SK-N-MC (cell line): ENCODE data around the gene RBM18.

Experiments used
- DNase-seq: peaks from one replicate; pipeline ENCODE4 v3.0.0-alpha.2; 2011; ENCODE audit warnings: low read depth, low spot score
- H3K27ac ChIP-seq: fragments of 200-600 bp; sonication (generic); 2 replicates; pipeline ENCODE4 v1.5.1; 2016; ENCODE audit warnings: mixed run types
- H3K36me3 ChIP-seq: fragments of 200-600 bp; sonication (generic); 2 replicates; pipeline ENCODE4 v1.6.1; 2017; ENCODE audit warnings: antibody characterized with exemption, low read length, mixed read lengths; ENCODE audit not compliant: insufficient read depth
- H3K4me3 ChIP-seq: fragments of 200-600 bp; sonication (generic); 2 replicates; pipeline ENCODE4 v1.5.1; 2016
- H3K9ac ChIP-seq: fragments of 200-600 bp; sonication (generic); 2 replicates; pipeline ENCODE4 v1.8.0; 2017; ENCODE audit warnings: mixed run types, mixed read lengths; ENCODE audit not compliant: insufficient read length
- H3K9me3 ChIP-seq: fragments of 200-600 bp; sonication (generic); 2 replicates; pipeline ENCODE4 v1.6.1; 2017; ENCODE audit warnings: low read depth, mild to moderate bottlenecking, antibody characterized with exemption, low read length, moderate library complexity, mixed read lengths
- EZH2 ChIP-seq: fragments of 200-600 bp; sonication (generic); IDR thresholded peaks from one replicate; pipeline ENCODE4 v1.6.1; 2017; ENCODE audit warnings: antibody characterized with exemption
- FOXP2 ChIP-seq: optimal IDR thresholded peaks from 2 replicates; pipeline ENCODE3; 2011; ENCODE audit warnings: mild to moderate bottlenecking, moderate library complexity; ENCODE audit not compliant: insufficient read depth; ENCODE audit errors: extremely low read length, control extremely low read depth
- POLR2AphosphoS5 ChIP-seq: IDR thresholded peaks from 2 replicates; pipeline ENCODE4 v1.6.1; 2012; ENCODE audit warnings: mild to moderate bottlenecking, low read depth, low read length, borderline replicate concordance

RBM18 gene

GRCh38 chr9:122216138-122216797, 48.4 kb downstream of the RBM18 start:
- Histone ChIP-seq H3K36me3 (no peaks in the 10 kb centered on the region), H3K4me3 (no peak overlapping the region), H3K9me3 (no peaks in the 10 kb centered on the region), H3K9ac (no peak overlapping the region), H3K27ac (no peak overlapping the region)
- no peak for DNase-seq
- TF ChIP-seq FOXP2 (no peak), POLR2AphosphoS5 (no peak), EZH2 (no peak)

DNA sequence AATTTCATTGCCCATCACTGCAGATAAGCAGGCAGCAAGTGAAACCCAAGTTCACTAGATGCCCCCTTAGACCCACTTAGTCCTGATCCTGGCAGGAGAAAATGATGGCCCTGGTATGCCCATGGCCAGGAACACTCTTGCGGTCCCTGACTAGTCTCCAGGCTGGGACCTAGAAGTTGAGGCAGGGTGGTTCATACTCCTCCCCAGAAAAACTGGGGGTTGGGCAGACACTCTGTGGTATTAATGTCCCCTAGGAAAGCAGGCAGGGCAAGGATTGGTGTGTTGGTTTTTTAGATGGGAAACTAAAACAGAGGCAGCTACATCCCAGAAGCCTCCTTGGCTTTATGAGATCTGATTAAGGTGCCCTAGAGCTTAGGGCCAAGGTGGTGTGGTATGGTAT, 49.0 kb downstream of the RBM18 start:
- DNase-seq, result no peak
- TF ChIP-seq EZH2 (no peak), POLR2AphosphoS5 (no peak), FOXP2 (no peak)
- Histone ChIP-seq H3K36me3 (no peaks in the 10 kb centered on the region), H3K27ac (no peak overlapping the region), H3K9ac (no peak overlapping the region), H3K9me3 (no peaks in the 10 kb centered on the region), H3K4me3 (no peak overlapping the region)

DNA sequence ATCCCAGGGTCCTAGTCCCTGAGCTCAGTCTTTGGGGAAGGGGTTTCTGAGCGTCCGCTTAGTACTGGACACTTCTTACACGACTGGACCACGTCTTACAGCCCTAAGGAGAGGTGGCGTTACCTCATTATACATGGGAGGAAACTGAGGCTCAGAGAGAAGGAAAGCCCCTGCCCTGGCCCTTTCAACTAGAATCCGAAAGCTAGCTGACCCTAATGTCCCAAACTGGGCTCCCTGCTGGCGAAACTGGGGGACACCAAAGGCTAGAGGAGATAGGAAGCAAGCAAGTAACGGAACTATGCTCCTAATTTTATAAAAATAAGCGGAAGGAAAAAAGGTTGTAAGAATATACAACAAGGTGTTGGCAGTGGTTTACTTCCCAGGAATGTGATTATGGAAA, 50.1 kb downstream of the RBM18 start:
- H3K36me3 ChIP-seq, result no peaks in the 10 kb centered on the region
- no peak for DNase-seq
- no peaks in the 10 kb centered on the region for H3K9me3 ChIP-seq
- H3K27ac ChIP-seq, result no peak overlapping the region
- TF ChIP-seq FOXP2, result no peak
- TF ChIP-seq POLR2AphosphoS5, result no peak
- TF ChIP-seq EZH2, result no peak
- peak overlapping the region; percentile 75; the same call in 1 of the 2 replicates for H3K4me3 ChIP-seq
- no peak overlapping the region for H3K9ac ChIP-seq

DNA sequence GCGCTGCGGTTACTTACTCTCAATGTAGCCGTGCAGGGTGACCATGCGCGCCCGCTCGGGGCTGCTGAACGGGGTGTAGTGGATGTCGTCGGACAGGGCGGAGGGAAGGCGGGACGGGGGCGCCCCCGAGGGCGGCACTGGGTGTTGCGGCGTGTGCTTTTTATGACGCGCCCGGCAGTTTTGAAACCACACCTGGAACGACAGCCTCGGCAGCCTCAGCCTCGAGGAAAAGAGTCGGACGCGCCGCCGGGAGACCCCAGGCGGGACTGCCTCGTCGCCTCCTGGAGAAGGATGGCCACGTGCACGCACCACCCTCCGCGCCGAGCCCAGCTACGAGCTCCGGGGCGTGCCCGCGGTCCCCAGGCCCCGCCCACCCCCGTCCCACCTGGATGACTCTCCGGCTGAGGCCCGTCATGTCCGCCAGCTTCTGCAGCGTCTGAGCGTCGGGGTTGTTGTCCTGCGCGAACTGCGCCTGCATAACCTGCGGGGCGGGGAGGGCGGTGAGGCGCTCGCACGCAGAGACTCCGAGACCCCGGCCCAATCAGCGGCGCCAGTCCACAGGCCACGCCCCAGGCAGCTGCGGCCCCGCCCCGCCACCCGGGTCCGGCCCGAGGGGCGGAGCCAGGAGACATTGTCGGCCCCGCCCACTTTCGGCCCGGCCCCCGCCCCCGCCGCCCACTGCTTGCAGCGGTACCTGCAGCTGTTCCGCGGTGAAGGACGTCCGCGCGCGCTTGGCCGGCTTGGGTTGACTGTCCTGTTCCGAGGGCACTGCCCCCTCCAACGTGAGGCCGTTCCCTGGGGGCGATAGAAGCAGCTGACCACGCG, 50.8 kb downstream of the RBM18 start:
- Histone ChIP-seq H3K4me3 (peak overlapping the region; percentile 75), H3K9me3 (no peaks in the 10 kb centered on the region), H3K9ac (no peak overlapping the region), H3K27ac (no peak overlapping the region), H3K36me3 (no peaks in the 10 kb centered on the region)
- DNase-seq, result no peak
- no peak for TF ChIP-seq EZH2

DNA sequence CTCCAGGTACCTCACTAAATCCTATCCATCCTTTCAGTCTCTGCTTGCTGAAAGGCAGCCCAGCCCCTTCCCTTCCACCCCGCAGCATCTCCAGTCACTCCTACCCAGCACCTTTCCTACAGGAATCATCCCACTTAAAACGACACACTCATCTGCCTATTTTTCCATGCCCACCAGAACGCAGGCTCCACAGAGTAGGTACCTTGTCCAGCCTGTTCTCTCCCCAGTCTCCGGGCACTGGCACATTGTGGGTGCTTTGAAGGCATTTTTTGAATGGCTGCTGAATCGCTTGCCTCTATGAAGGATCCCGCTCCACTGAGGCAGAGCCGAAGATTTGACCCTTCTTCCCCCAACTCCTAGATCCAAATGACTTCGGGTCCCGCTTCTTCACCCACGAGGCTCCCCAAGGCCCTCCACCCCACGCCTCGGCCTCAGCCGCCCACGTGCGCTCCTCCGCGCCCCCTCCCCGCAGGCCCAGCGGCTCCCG, 51.5 kb downstream of the RBM18 start:
- H3K9me3 ChIP-seq, result no peaks in the 10 kb centered on the region
- no peaks in the 10 kb centered on the region for H3K36me3 ChIP-seq
- H3K27ac ChIP-seq, result no peak overlapping the region
- TF ChIP-seq FOXP2, result no peak
- TF ChIP-seq POLR2AphosphoS5, result no peak
- TF ChIP-seq EZH2, result no peak
- H3K4me3 ChIP-seq, result peak overlapping the region; percentile 75
- DNase-seq, result no peak
- H3K9ac ChIP-seq, result no peak overlapping the region

GRCh38 chr9:122212473-122213004, 52.1 kb downstream of the RBM18 start:
- H3K9me3 ChIP-seq, result no peaks in the 10 kb centered on the region
- DNase-seq, result no peak
- no peak overlapping the region for H3K4me3 ChIP-seq
- no peaks in the 10 kb centered on the region for H3K36me3 ChIP-seq
- TF ChIP-seq POLR2AphosphoS5, result no peak
- no peak for TF ChIP-seq FOXP2
- TF ChIP-seq EZH2, result no peak
- H3K27ac ChIP-seq, result no peak overlapping the region
- no peak overlapping the region for H3K9ac ChIP-seq

DNA sequence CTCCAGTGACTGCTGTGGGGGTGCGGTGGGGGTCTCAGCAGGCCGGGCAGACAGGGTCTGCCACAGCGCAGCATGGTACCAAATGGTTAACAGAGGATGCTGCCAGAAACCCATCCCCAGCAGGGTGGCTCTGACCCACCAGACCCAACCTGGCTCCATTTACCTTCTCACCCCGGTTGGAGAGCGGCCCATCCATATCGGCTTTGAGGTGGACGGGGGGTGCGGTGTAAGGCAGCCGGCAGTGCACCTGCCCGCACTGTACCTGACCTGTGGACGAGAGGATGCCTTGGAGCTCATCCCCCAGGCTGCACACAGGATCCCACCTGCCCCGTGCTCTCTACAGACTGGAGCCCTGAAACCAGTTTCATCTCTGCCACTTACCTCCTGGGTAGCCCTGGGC, 55.2 kb downstream of the RBM18 start:
- Histone ChIP-seq H3K36me3 (no peaks in the 10 kb centered on the region), H3K9ac (no peak overlapping the region), H3K27ac (no peak overlapping the region), H3K9me3 (no peaks in the 10 kb centered on the region), H3K4me3 (no peak overlapping the region)
- no peak for DNase-seq
- no peak for TF ChIP-seq EZH2
- TF ChIP-seq FOXP2, result no peak
- TF ChIP-seq POLR2AphosphoS5, result no peak

DNA sequence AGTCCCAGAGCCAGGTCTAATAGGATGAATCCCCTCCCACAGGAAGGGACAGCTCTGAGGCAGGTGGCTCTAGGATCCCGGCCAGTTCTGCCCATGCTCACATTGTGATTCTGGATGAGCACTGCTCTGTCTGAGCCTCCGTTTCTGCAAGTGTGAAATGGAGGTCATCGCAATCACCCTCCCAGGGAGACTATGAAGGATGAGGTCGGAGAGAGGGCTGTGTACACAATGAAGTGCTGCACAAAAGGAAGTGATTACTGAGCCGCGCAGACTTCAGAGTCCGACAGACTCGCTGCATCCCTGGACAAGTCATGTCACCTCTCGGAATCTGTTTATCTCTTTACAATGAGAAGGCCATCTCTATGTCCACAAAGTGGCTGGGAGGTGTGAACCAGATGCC, 57.5 kb downstream of the RBM18 start:
- Histone ChIP-seq H3K36me3 (no peaks in the 10 kb centered on the region), H3K9ac (no peak overlapping the region), H3K9me3 (no peaks in the 10 kb centered on the region), H3K27ac (no peak overlapping the region), H3K4me3 (no peak overlapping the region)
- no peak for TF ChIP-seq POLR2AphosphoS5
- TF ChIP-seq FOXP2, result no peak
- TF ChIP-seq EZH2, result no peak
- no peak for DNase-seq
